HCT116 (cell line): ENCODE data around the gene MLEC. TPM values are rescaled to one million over a fixed set of nuclear protein-coding genes. Genes with fewer than 3 reads are reported as not detected.

Source experiments
- ATAC-seq: fragments of 200-7000 bp; cut with Tn5 transposase; 2 replicates; pipeline ENCODE4 v1.9.1; 2020; ENCODE audit warnings: mild to moderate bottlenecking, moderate library complexity
- BruUV-seq: library from RNA; stranded (reverse); fragments of 400-500 nt; replicated peaks from 2 replicates; lab custom pipeline; 2021; lab: Mats Ljungman, UMichigan
- CTCF ChIA-PET: fragments of 300-600 bp; sonication (Branson Sonifier 250); formaldehyde crosslinking; loops from one replicate; lab custom pipeline; 2021; ENCODE audit warnings: antibody characterized with exemption; lab: Charles Lee
- POLR2A ChIA-PET: fragments of 300-600, 350-600 bp; sonication (Branson Sonifier 250); formaldehyde crosslinking; loops from one replicate; lab custom pipeline; 2021; ENCODE audit warnings: antibody characterized with exemption; lab: Charles Lee
- RAD21 ChIA-PET, 2 experiments: fragments of 300-600 bp; sonication (Branson Sonifier 250); formaldehyde crosslinking; loops; one replicate each; lab custom pipeline; 2023; ENCODE audit warnings: low total read pairs in 2 of 2; ENCODE audit not compliant: uncharacterized antibody in 2 of 2, unreplicated experiment in 2 of 2, low non-redundant PET in 1 of 2; lab: Charles Lee
- DNase-seq: peaks from one replicate; pipeline ENCODE4 v3.0.0-alpha.2; 2010; ENCODE audit warnings: low read depth, low spot score
- H2AFZ ChIP-seq: fragments of 200-600 bp; shearing (Covaris generic), sonication (generic); 2 replicates; pipeline ENCODE4 v1.6.1; 2017; ENCODE audit warnings: low read depth, mixed run types, mixed read lengths, antibody characterized with exemption, low read length; ENCODE audit not compliant: poor library complexity, severe bottlenecking
- H3K27ac ChIP-seq: 2 replicates; pipeline ENCODE4 v1.5.1; 2012; ENCODE audit warnings: low read depth, low read length
- H3K27me3 ChIP-seq: fragments of 200-600 bp; sonication (generic); 2 replicates; pipeline ENCODE4 v1.6.1; 2016; ENCODE audit warnings: mixed run types, low read length, mixed read lengths; ENCODE audit not compliant: insufficient read depth
- H3K36me3 ChIP-seq, 2 experiments: fragments of 200-500 bp in 1 of 2; fragments of 200-600 bp in 1 of 2; sonication (Bioruptor generic) in 1 of 2; sonication (generic) in 1 of 2; 2 replicates each; pipeline versions ENCODE4 v1.5.1 to v1.6.1; 2014 to 2016; ENCODE audit warnings: low read length in 2 of 2, inconsistent platforms in 1 of 2, mixed read lengths in 1 of 2, mixed run types in 1 of 2; ENCODE audit not compliant: insufficient read depth in 2 of 2, control insufficient read depth in 1 of 2
- H3K4me1 ChIP-seq, 2 experiments: fragments of 200-600 bp in 1 of 2; sonication (generic) in 1 of 2; 2 replicates each; pipeline versions ENCODE4 v1.5.1 to v1.6.1; 2012 to 2017; ENCODE audit warnings: low read length in 2 of 2, inconsistent platforms in 1 of 2, mild to moderate bottlenecking in 1 of 2, mixed read lengths in 1 of 2, mixed run types in 1 of 2, moderate library complexity in 1 of 2; ENCODE audit not compliant: insufficient read depth in 2 of 2, control insufficient read depth in 1 of 2
- H3K4me2 ChIP-seq: fragments of 200-600 bp; sonication (generic); 2 replicates; pipeline ENCODE4 v1.6.1; 2017; ENCODE audit warnings: mixed run types, low read length, mixed read lengths
- H3K4me3 ChIP-seq, 2 experiments: fragments of 200-600 bp in 1 of 2; sonication (generic) in 1 of 2; replicated peaks in 1 of 2; 2 replicates each; pipeline ENCODE4 v1.5.1; 2011 to 2016; ENCODE audit warnings: low read length in 2 of 2, control low read depth in 1 of 2, low read depth in 1 of 2, mild to moderate bottlenecking in 1 of 2, mixed read lengths in 1 of 2, mixed run types in 1 of 2
- H3K79me2 ChIP-seq: fragments of 200-600 bp; sonication (generic); 2 replicates; pipeline ENCODE4 v1.6.1; 2017; ENCODE audit warnings: mild to moderate bottlenecking, mixed run types, low read length, moderate library complexity, mixed read lengths; ENCODE audit not compliant: insufficient read depth
- H3K9ac ChIP-seq: fragments of 200-600 bp; sonication (generic); 2 replicates; pipeline ENCODE4 v1.6.1; 2016; ENCODE audit warnings: low read length, mixed read lengths
- H3K9me2 ChIP-seq: fragments of 200-600 bp; sonication (generic), shearing (Covaris generic); 2 replicates; pipeline ENCODE4 v1.6.1; 2017; ENCODE audit warnings: mixed run types, mild to moderate bottlenecking, moderate library complexity; ENCODE audit not compliant: insufficient read depth
- H3K9me3 ChIP-seq, 2 experiments: fragments of 200-500 bp in 1 of 2; fragments of 200-600 bp in 1 of 2; sonication (Bioruptor generic) in 1 of 2; sonication (generic) in 1 of 2; 2 replicates each; pipeline ENCODE4 v1.6.1; 2014 to 2017; ENCODE audit warnings: low read length in 2 of 2, mixed read lengths in 2 of 2, inconsistent platforms in 1 of 2, low read depth in 1 of 2, mild to moderate bottlenecking in 1 of 2, mixed run types in 1 of 2, moderate library complexity in 1 of 2; ENCODE audit not compliant: control insufficient read depth in 1 of 2, insufficient read depth in 1 of 2
- H4K20me1 ChIP-seq: fragments of 200-600 bp; sonication (generic), shearing (Covaris generic); 2 replicates; pipeline ENCODE4 v1.6.1; 2017; ENCODE audit warnings: mixed run types, mild to moderate bottlenecking, moderate library complexity; ENCODE audit not compliant: insufficient read depth
- CBX3 ChIP-seq: IDR thresholded peaks from 2 replicates; pipeline ENCODE4 v1.6.1; 2012; ENCODE audit warnings: low read depth
- EZH2 ChIP-seq: fragments of 200-600 bp; sonication (generic); IDR thresholded peaks from 2 replicates; pipeline ENCODE4 v1.6.1; 2017; ENCODE audit warnings: antibody characterized with exemption, mixed run types
- FOSL1 ChIP-seq: IDR thresholded peaks from 2 replicates; pipeline ENCODE4 v1.6.1; 2012; ENCODE audit warnings: low read depth
- POLR2A ChIP-seq: IDR thresholded peaks from 2 replicates; pipeline ENCODE4 v1.7.0; 2011; ENCODE audit warnings: borderline replicate concordance; ENCODE audit not compliant: insufficient read depth, insufficient read length; ENCODE audit errors: extremely low read depth
- REST ChIP-seq: IDR thresholded peaks from 2 replicates; pipeline ENCODE4 v1.6.1; 2012; ENCODE audit warnings: low read depth
- TCF7L2 ChIP-seq: IDR thresholded peaks from 2 replicates; pipeline ENCODE4 v1.7.0; 2011; ENCODE audit warnings: borderline replicate concordance, inconsistent platforms; ENCODE audit not compliant: insufficient read depth, insufficient read length; ENCODE audit errors: extremely low read depth
- intact Hi-C: fragments of 100-400 bp; cut with micrococcal nuclease; formaldehyde crosslinking; loops from 2 replicates; pipeline ENCODE4 v1.10.0; 2022
- total RNA-seq: library from RNA; stranded (reverse); gene quantifications from one replicate; pipeline ENCODE4 v1.2.1, GENCODE V29; 2021; ENCODE audit not compliant: unreplicated experiment
- TF ChIP-seq, protein P1 (sequence below): IDR thresholded peaks from 2 replicates; pipeline ENCODE4 v1.6.1; 2012
- TF ChIP-seq, protein P2 (sequence below): IDR thresholded peaks from 2 replicates; pipeline ENCODE4 v1.6.1; 2011; ENCODE audit warnings: mild to moderate bottlenecking, low read length, moderate library complexity; ENCODE audit not compliant: insufficient replicate concordance; ENCODE audit errors: extremely low read depth

The MLEC gene
- total RNA-seq, 1 experiment from 2014 or later: 152 TPM

DNA sequence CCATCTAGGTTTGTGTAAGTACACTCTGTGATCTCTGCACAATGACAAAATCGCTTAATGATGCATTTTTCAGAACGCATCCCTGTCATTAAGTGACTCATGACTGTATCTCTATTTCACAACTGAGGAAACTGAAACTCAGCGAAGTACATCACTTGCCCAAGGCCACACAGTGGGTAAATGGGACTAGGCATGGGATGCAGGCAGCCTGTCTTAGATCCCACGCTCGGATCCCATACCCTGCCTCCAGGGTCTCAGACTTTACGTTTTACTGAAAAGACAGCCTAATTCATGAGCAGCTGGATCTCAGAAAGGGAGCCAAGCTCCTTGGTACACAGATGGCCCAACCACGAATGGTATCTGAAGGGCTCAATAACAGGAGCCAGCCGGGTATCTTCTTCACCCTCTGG, 2.4 kb upstream of the MLEC start:
- Histone ChIP-seq H3K27ac (no peak overlapping the region), H3K79me2 (peaks cover 26% of the 10 kb centered on the region), H3K9me3 (no peaks in the 10 kb centered on the region), H4K20me1 (peaks cover 1% of the 10 kb centered on the region; the same call in 1 of the 2 replicates), H3K27me3 (no peaks in the 10 kb centered on the region), H3K36me3 (no peaks in the 10 kb centered on the region), H3K9me2 (no peaks in the 10 kb centered on the region), H3K4me1 (peaks cover 17 to 25% of the 10 kb centered on the region in 2 experiments), H3K4me3 (no peak overlapping the region), H2AFZ (peak overlapping the region; percentile 32), H3K4me2 (no peak overlapping the region), H3K9ac (no peak overlapping the region)
- ChIA-PET RAD21 (no interaction called here), CTCF (interaction anchor here (1.2 kb wide), 1 partner anchor 35 kb away, joined by 3 read pairs; no protein-coding TSS in a partner anchor), POLR2A (no interaction called here)
- no TSS peak for BruUV-seq
- ATAC-seq: no peak
- intact Hi-C loops: no loop called here
- DNase-seq: no peak
- TF ChIP-seq FOSL1 (no peak), POLR2A (no peak), EZH2 (no peak), TCF7L2 (no peak), REST (no peak), CBX3 (no peak)
- TF ChIP-seq, protein P1, sequence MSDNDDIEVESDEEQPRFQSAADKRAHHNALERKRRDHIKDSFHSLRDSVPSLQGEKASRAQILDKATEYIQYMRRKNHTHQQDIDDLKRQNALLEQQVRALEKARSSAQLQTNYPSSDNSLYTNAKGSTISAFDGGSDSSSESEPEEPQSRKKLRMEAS: no peak
- TF ChIP-seq, protein P2, sequence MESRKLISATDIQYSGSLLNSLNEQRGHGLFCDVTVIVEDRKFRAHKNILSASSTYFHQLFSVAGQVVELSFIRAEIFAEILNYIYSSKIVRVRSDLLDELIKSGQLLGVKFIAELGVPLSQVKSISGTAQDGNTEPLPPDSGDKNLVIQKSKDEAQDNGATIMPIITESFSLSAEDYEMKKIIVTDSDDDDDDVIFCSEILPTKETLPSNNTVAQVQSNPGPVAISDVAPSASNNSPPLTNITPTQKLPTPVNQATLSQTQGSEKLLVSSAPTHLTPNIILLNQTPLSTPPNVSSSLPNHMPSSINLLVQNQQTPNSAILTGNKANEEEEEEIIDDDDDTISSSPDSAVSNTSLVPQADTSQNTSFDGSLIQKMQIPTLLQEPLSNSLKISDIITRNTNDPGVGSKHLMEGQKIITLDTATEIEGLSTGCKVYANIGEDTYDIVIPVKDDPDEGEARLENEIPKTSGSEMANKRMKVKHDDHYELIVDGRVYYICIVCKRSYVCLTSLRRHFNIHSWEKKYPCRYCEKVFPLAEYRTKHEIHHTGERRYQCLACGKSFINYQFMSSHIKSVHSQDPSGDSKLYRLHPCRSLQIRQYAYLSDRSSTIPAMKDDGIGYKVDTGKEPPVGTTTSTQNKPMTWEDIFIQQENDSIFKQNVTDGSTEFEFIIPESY: no peak
